Right lobe of liver (tissue), 4 donors: ENCODE data around the gene BFSP1.

ENCODE experiments used
- CTCF ChIP-seq, 4 donors: fragments of 200-600 bp in 3 of 4; fragments of 450-650 bp in 1 of 4; IDR thresholded peaks; one replicate each; pipeline versions ENCODE4 v1.5.1 to v1.8.0; 2016 to 2022; ENCODE audit warnings: antibody characterized with exemption in 4 of 4, mild to moderate bottlenecking in 2 of 4
- POLR2A ChIP-seq: fragments of 450-650 bp; IDR thresholded peaks from one replicate; pipeline ENCODE4 v1.6.1; 2017; ENCODE audit warnings: antibody characterized with exemption, mild to moderate bottlenecking
- donor health status: DM: no; HTN: no; CAD: no.
- donor health status: DM: no; HTN: no; CAD: no.
- donor health status: DM: no; HTN: yes; CAD: no.

- TF ChIP-seq CTCF (IDR thresholded peaks at IDR 0.05): peak; percentile 77 to 95 (median 82)
- no peak for TF ChIP-seq POLR2A
Measured at GRCh38 chr20:17536944-17537444, 5.8 kb upstream of the BFSP1 start.
